Femur (tissue), 1 donor: ENCODE data around the gene RNF26.

Experiments
- DNase-seq: peaks from one replicate; pipeline ENCODE4 v3.0.0-alpha.2; 2017

RNF26 gene

DNA sequence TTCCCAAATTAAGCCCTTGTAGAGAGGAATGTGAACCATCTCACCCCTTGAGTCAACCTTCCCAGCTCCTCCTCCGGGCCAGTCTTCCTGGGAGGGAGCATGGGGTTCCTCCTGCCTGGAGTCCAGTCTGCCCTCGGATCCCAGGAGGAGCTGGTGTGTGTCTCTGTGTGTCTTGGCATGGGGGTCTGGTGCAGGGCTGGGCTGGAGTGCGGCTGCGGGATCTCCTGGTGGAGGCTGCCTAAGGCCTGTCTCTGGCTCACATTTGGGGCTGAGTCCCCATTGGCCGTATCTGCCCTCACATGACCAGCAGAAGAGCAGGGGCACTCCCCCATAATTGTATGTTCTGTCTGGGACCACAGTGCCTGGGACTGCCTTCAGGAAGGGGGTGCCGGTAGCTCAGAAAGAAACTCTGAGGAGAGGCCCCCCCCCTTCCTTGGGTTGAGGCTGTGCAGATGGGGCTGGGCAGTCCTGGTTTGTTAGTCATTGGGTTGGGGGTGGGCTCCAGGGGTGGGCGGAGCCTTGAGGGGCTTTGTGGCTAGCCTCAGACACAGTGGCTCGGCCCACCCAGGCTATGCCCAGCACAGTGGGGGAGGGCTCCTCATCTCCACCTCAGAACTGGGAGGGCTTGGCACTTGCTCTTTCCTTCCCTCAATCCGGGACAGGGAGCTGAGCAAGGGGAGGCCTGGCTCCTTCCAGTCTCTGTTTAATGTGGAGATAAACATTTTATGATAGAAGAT, 3.4 kb downstream of the RNF26 start:
- DNase-seq: peak; percentile 86

DNA sequence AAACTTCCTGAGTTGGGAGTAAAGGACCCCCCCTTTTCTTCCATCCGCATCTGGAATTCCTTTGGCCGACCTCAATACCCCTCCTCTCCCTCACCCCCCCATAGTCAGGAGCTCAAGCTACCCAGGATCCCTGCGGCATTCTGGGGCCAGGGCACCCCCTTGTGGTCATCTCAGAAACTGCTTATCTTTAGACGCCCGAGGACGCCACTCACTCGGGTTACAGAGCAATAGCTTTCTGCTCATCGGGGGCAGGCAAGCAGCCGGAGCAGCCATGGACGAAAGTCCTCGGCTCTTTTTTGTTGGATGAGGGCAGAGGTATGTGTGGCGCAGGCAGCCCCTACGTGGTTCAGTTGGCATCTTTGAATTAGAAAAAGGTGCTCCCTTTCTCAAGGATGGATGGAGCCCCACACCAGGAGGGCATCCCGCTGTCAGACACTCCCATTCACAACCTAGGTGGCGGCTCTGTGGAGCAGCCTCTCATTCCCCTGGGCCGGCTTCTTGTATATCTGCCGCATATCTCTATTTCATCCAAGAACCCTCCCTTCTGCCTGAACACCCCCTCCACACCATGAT, 4.1 kb downstream of the RNF26 start:
- DNase-seq: peak; percentile 87

DNA sequence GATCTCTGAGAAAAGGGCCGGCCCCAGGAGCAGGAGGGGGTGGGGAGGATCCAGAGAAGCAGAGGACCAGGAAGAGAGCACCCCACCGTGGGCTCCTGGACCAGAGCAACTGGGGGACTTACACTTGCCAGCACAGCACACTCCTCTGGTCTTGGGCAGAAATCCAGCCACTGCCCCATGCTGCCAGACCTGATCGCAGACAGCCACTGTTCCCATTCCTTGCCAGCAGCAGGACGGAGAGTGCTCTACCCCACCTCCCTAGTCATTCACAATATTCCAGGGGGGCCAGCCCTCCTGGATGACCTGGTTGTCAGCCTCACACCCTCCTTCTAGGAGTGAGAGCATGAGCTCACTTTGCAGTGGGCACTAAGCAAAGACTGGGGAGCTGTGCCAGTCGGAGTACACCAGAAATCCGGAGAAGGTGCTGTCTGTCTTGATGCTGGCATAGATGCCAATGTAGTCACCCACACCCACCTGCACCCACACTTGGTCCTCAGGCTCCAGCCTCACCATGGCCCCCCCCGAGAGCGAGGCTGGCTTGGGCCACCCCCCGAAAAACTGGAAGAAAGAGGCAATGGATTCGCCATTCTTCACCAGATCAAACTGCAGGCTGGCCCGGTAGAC, 4.8 kb downstream of the RNF26 start:
- DNase-seq: peak; percentile 45

DNA sequence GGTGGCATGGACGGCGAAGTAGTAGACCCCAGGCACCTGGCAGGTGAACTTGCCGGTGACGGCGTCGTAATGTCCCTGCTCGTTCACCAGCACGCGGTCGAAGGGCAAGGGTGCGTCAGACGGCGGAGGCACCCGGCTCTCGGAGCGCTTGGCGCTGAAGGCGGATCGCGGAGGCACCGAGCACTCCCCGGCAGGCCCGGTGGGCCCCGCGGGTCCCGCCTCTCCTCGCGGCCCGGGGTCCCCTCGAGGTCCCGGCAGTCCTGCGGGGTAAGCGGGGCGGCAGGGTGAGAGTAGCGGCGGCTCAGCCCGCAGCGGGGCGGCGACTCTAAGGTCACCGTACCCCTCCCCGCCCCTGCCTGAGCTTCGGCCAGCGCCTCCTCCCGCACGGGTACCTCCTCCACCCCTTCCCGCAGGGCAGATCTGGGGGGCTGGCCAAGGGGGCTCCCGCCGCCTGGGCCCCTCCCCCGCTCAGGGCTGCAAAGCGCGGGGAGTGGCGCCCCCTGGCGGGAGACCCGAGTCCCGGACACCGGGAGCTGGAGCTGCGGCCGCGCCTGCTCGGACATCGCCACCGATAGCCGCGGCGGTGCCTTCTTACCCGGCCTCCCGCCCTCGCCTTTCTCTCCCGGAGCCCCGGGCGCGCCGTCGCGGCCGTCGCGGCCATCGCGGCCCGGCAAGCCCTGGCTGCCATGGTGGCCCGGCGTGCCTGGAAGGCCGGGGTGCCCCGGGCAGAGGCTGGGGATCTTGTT, 5.4 kb downstream of the RNF26 start:
- DNase-seq: peak; percentile 84

DNA sequence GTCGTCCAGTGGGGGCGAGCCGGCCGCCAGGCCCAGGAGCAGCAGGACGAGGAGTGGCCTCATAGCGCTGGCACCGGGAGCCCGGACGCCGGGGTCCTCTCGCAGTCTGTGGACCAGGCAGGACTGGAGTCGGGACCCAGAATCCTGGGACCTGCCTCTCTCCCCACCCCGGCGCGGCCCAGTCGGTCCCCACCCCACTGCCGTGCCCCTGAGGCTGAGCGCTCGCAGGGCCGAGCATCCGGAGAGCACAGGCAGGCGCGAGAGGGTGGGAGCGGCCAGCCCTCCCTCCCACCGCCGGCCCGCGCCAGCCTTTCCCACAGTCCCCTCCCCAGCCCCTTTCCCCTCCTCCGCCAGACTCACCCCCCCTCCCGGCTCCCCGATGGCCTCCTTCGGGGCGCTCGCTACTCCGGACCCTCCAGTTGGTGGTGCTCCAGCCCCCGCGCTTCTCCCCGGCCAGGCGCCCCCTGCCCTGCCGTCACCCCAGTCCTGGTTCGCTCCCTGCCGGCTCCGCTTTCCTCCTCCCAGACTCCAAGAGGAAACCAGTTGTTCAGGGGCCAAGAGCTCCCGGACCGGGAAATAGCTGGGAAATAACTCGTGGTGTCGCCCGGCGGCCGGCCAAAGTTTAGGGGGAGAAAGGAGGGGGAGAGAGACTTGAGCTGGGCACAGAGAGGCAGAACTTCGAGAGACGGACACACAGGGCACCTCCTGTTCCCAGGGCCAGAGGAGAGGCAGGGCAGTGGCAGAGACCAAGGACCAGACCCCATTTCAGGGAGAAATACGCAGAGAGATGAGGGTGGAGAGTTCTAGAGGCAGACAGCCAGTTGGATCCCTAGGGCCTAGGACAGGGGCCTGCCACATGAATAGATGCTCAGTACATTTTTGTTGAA, 6.3 kb downstream of the RNF26 start, which contains the start of gene C1QTNF5:
Gene C1QTNF5 (minus strand): TSS at position 549 of the 887 bp plus-strand sequence. CDS start 486 bp downstream, at position 63.
- peak; percentile 96 for DNase-seq

DNA sequence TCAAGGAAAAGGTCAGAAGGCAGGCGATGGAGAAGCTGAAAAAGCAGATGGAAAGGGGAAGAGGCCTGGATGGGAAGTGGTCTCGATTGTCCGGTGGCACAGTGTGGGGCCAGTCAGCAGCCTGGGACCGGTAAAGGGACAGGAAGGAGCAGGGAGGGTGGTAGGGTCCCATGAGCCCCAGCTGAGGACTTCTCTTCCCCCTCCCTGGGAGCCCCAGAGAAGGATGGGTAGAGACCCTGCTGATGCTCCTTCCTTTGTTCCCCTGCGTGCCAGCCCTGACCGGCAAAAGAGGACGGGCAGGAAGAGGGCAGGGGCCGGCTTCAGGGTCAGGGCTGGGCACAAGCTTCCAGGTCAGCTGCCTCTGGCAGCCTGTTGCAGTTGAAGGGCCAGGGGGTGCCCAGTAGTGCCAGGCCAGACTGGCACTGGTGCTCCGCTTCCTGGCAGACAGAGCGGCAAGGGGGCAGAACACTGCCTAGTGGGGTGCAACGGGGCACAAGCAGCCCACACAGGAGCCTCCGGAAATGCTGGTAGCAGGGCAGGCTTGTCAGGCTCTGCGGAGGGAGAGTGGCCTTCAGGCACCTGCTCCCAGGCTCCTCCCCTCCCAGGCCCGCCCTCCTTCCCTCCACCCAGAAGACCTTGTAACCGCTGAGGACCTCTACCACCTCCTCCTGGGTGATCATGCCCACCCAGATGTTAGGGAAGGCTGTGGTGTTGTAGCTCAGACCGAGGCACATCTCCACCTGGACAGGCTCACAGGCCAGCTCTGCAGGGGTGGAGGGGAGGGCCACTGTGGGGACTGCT, 7.1 kb downstream of the RNF26 start:
- peak; percentile 55 for DNase-seq

DNA sequence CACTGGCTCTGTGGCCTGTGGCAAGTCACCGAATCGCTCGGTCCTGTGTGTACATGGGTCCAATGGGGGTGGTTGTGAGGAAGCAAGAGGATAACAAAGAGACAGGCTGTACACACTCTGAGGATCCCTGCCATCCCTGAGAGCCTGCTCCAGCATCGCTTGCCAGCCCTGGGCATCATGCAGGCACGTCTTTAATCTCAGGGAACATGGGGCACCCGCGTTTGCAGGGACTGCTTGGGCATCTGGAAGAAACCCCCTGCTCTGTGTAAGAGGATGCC, 7.6 kb downstream of the RNF26 start:
- peak; percentile 33 for DNase-seq

DNA sequence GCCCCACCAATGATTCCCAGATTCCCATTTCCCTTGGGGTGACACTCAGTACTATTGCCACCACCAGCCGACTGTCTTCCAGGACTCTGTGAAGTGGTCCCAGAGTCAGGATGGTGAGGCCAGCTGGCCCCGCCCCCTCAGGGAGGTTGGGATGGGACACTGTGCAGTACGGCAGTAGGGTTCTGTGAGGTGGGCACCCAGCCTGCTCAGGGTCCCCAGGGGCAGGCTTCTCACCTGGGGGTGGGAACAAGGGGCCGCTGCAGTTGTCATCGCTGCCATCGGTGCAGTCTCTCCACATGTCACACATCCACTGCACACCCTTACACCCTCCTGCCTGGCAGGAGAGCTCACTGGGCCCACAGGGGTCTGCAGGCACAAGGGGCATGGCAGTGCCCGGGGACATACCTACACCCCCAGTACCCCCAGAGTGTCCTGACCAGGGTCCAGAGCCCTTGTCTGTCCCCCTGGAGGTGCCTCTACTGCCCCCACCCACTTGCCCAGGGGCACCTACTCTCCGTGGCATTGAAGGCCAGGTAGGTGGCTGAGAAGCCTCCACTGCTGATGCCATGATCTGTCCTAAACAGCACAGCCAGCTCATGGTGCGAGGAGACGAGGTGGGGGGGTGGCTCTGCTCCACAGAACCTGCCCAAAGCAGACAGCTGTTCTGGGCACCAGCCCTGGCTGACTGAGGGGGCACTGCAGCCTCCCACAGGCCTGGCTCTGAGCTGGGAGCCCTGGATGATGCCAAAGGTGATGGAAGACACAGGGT, 8.2 kb downstream of the RNF26 start:
- peak; percentile 43 for DNase-seq

DNA sequence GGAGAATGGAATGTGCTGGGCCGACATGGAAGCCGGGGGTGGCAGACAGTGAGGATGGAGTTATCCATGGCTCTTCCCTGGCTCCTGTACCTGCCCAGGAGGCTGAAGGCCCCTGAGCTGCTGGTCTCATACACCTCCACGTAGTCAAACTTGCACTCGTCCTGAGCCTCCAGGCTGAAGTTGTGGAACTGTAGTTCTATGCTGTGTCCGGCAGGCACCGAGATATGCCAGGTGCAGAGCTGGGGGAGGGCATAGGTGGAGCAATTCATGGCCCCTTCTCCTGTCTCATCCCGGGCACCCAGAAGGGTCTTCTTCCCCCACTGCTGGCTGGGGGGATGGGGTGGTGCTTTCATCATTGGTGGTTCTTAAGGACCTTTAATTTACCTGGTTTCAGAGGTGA, 9.4 kb downstream of the RNF26 start:
- no peak for DNase-seq

DNA sequence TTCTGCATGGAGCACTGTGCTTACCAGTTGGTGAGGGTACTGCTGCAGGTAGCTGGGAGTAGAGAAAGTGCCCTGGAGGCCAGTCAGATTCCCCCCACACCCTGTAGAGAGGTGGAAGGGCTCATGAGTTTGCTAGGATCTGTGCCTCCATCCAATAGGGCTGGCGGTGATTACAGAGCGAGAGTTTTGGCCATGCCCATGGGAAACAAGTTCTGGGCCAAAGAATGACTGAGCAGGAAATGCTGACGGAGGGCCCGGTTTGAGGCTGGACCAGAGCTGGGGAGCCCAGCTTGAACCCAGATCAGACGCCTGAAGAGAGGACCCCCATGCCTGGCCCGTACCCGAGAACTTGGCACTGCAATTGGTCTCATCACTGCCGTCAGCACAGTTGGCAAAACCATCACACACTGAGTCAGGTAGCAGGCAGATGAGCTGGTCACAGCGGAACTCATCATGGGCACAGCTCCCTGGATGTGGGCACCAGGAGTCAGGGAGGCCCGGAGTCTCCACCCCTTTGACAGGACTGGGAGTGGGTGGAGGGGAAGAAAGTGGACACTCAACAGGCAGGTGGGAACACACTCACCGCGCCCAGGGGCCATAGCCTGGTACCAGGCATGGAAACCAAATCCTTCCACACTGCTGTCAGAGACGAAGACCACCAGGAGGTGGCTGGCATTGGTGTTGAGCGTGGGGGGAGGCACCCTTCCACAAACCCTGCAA, 10.1 kb downstream of the RNF26 start:
- DNase-seq: no peak

DNA sequence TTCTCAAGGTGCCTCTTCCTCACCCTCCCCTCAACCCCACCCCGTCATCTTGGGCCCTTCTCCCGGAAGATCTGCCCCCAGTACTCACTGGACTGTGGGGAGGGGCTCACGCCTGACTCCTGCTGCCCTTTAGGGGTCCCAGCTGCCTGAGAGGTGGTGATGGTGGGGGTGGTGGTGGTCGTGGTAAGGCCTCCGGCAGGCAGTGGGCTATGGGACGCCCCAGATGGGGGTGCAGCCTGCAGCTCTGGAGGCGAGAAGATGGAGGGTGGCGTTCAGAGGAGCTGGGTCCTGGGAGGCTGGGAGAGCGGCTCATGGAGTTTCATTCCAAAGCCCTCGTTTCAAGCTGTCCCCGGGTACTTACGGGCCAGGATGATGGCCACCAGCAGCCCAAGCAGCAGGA, 11.4 kb downstream of the RNF26 start:
- DNase-seq: no peak

DNA sequence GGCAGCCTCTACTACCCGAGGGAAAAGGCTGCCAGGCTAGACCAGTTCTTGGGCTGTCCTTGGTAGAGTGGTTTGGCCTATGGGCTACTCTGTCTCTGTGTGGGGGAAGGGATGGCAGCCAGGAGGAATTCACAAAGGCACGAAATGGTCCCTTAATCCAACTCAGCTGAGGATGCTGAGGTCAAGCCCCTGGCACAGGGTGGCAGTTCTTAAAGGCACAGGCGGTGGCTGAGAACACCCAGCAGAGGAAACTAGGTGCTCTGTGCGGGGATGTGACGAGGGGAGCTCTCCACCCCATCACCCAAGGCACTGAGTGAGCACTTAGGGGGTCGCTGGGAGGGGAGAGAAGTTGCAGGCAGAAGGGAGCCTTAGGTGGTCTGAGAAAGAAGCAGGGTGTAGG, 12.3 kb downstream of the RNF26 start, which contains the start of gene MFRP:
Gene MFRP (minus strand): TSS at position 101 of the 400 bp plus-strand sequence. CDS start 192 bp downstream, outside the sequence.
- DNase-seq: no peak

DNA sequence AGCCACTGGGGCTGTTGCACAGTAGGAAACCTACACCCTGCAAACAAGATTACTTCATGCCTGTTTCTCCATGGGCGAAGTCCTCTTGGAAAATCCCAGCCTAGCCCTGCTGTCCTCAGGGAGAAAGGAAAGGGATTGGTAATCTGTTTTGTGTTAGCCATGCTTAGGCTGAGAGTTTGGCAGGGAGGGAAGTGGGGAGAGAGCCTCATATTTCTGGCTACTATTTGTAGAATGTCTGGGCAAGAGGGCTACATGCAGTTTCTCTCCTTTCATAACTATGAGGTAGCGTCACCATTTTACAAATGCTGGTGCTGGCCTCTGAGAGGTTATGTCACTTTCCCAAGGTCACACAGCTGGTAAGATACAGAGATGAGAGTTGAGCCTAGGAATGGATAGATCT, 12.9 kb downstream of the RNF26 start:
- DNase-seq: no peak

DNA sequence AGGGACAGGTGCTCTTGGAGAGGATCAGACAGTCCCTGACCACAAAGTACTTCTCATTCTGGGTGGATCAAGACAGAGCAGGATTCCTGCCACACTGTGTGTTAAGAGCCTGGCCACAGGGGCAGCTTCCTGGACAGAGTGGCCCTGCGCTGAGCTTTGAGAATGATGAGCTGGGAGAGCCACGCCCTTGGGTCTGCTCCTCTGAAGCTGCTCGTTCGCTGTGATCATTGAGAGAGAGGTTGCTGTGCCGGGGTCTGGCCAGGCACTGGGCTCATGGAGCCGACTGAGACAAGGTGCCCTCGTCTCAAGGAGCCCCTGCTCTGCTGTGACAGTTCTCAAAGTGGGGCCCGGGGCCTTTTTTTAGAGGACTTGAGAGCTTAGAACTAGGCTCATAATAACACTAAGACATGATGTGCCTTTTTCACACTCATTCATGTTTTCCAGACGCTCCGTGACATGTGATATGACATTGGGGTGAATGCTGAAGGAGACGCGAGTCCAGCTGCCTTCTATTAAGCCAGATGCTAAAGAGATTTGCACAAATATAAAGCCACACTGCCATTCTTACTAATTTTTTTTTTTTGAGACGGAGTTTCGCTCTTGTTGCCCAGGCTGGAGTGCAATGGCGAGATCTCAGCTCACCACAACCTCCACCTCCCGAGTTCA, 13.7 kb downstream of the RNF26 start:
- peak; percentile 32 for DNase-seq

DNA sequence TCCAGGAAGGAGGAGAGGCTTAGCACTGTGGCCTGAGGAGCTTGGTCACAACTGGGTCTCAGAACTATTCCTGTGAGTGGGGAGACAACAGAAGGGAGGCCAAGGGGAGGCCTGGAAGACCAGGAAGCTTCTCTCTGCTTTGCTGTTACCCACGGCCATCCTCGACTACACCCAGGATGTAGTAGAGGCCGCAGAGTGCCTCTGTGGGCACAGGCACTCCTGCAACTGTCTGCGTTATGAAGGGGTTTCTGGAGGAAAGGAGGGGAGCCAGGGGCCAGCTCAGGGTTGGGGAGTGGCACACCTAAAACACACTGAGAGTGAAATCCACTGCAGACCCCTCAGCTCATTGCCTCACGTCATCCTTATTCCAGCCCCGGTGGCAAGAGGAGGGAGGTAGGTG, 16.0 kb downstream of the RNF26 start:
- no peak for DNase-seq

DNA sequence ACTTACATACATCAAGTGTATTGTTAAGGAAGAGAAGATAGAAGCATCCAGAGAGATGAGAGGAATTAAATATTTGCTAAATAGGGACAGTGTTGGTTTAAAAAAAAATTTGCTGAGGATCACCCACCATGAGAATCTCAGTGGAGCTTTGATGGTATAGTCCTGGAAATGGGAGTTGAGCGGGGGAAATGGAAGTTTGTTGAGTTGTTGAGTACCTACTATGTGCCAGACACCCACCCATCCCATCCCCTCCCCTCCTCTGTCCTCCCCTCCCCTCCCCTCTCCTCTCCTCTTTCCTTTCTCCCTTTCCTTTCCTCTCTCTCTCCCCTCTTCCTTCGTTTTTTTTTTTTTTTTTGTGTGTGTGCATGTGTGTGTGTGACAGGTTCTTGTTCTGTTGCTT, 16.9 kb downstream of the RNF26 start:
- no peak for DNase-seq

DNA sequence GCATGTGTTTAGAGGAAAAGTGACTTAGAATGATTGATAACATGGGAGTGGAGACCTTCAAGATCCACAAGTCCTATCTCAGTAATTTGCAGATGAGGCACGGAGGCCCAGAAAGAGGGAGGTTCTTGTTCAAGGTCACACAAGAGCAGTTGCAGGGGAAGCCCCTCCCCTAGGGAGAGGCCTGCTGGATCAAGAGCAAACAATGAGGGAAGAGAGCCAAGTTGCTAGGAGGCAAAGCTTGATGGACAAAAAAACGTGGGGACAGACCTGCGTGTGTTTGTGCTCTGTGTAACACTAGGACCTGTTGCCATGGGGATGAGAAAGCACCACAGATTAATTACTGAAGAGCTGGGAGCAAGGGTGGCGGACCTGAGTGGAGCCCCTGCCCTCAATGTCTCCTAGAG, 18.5 kb downstream of the RNF26 start:
- DNase-seq: peak; percentile 43

DNA sequence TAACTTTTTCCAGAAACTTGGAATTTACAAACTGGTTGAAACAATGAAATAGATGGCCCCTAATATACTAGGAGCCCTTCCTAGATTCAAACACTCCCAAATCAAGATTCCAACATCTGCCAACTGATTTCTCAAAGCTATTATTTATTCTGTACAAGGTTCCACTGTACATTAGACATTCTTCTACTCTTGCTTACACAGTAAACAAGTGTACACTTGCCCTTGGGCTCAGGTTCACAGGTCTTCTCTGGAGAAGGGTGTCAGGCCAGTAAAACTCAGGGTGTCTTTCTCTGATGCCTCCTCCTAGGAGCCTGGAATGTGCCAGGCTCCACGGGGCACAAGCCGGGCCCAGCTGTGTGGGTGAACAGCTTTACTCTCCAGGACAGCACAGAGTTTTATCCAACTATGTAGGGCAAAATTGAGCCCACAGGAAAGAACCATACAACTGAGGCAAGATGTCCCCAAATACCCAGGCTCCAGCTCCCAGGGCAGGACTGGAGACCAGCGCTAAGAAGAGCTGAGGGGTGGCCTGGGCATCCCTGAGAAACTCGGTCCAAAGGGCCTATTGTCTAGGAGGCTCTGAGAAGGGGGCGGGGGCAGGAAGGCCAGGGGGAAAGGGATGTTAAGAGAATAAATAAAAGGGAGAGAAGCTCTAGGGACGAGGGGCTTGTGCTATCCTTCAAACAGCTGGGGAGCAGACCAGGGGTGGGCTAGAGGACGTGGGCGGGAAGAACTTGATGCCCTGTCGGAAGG, 20.9 kb downstream of the RNF26 start:
- DNase-seq: no peak
